GM19463 (cell line): ENCODE measurements around the gene RNF19B.

Experiments
- ATAC-seq: cut with Tn5 transposase; IDR thresholded peaks from one replicate; pipeline ENCODE4 v1.9.1; 2021; ENCODE audit warnings: mild to moderate bottlenecking, moderate library complexity; ENCODE audit not compliant: unreplicated experiment

RNF19B gene

GRCh38 chr1:32903991-32904785 is 60.4 kb downstream of the RNF19B start:
- no peak for ATAC-seq

GRCh38 chr1:32902535-32902920 is 62.1 kb downstream of the RNF19B start:
- ATAC-seq = no peak

GRCh38 chr1:32901823-32902534 is 62.6 kb downstream of the RNF19B start:
- no peak for ATAC-seq

GRCh38 chr1:32900956-32901822 is 63.4 kb downstream of the RNF19B start, which contains the start of gene TMEM54:
Gene TMEM54 (minus strand): TSS chr1:32901389. CDS start chr1:32901238, 151 bp downstream.
- no peak for ATAC-seq

GRCh38 chr1:32900371-32900955 is 64.1 kb downstream of the RNF19B start:
- no peak for ATAC-seq

- ATAC-seq = no peak
Measured at GRCh38 chr1:32899586-32900296, 64.9 kb downstream of the RNF19B start.

- ATAC-seq = no peak
Measured at GRCh38 chr1:32898958-32899357, 65.7 kb downstream of the RNF19B start.

GRCh38 chr1:32898056-32898455 is 66.6 kb downstream of the RNF19B start:
- ATAC-seq = no peak

GRCh38 chr1:32897082-32898049 is 67.2 kb downstream of the RNF19B start:
- no peak for ATAC-seq

- no peak for ATAC-seq
Measured at GRCh38 chr1:32896451-32896850, 68.2 kb downstream of the RNF19B start.

- ATAC-seq = no peak
Measured at GRCh38 chr1:32895325-32896215, 69.0 kb downstream of the RNF19B start.

- ATAC-seq = no peak
Measured at GRCh38 chr1:32894681-32895080, 69.9 kb downstream of the RNF19B start.

GRCh38 chr1:32894019-32894600 is 70.5 kb downstream of the RNF19B start:
- ATAC-seq = no peak

- ATAC-seq = no peak
Measured at GRCh38 chr1:32893198-32894018, 71.2 kb downstream of the RNF19B start.

- ATAC-seq = no peak
Measured at GRCh38 chr1:32892368-32893197, 72.0 kb downstream of the RNF19B start.

- ATAC-seq = no peak
Measured at GRCh38 chr1:32891630-32892029, 73.0 kb downstream of the RNF19B start.
